ENCODE data around the gene ZNF662. TPM values are rescaled to one million over a fixed set of nuclear protein-coding genes. Genes with fewer than 3 reads are reported as not detected.

ZNF662 gene
- total and polyA plus RNA-seq, 2 donors (not counting 1 experiment from before 2014, with no cell fraction given) = 1.2 to 5.6 TPM

GRCh38 chr3:42942693-42943092 lies 36.8 kb downstream of the ZNF662 start:
- no peak overlapping the region for H3K4me3 ChIP-seq (replicated peaks in 1 of 4; ENCODE audit: control extremely low read depth in 1 of 4, insufficient read depth in 1 of 4, low read depth in 3 of 4, low read length in 4 of 4)
- H3K27me3 ChIP-seq (ENCODE audit: control insufficient read depth, insufficient read depth, low read length) = no peaks in the 10 kb centered on the region
- H3K9ac ChIP-seq (ENCODE audit: insufficient read depth, low read length) = no peak overlapping the region
- H4K20me1 ChIP-seq (ENCODE audit: control insufficient read depth, extremely low read depth, insufficient read depth, low read length) = no peaks in the 10 kb centered on the region
- H3K27ac ChIP-seq (ENCODE audit: insufficient read depth, low read length) = no peak overlapping the region
- no peak for DNase-seq (ENCODE audit: low read depth in 2 of 2)
- no peak overlapping the region for H3K4me2 ChIP-seq (ENCODE audit: extremely low read depth, insufficient read depth, low read length)
- H3K9me3 ChIP-seq (ENCODE audit: control insufficient read depth, insufficient read depth, low read depth, low read length) = no peaks in the 10 kb centered on the region
- no peaks in the 10 kb centered on the region for H3K79me2 ChIP-seq (ENCODE audit: control insufficient read depth, insufficient read depth, low read length)
- no peaks in the 10 kb centered on the region for H3K4me1 ChIP-seq (ENCODE audit: control insufficient read depth, extremely low read depth, insufficient read depth, low read length)
- TF ChIP-seq, protein P1, sequence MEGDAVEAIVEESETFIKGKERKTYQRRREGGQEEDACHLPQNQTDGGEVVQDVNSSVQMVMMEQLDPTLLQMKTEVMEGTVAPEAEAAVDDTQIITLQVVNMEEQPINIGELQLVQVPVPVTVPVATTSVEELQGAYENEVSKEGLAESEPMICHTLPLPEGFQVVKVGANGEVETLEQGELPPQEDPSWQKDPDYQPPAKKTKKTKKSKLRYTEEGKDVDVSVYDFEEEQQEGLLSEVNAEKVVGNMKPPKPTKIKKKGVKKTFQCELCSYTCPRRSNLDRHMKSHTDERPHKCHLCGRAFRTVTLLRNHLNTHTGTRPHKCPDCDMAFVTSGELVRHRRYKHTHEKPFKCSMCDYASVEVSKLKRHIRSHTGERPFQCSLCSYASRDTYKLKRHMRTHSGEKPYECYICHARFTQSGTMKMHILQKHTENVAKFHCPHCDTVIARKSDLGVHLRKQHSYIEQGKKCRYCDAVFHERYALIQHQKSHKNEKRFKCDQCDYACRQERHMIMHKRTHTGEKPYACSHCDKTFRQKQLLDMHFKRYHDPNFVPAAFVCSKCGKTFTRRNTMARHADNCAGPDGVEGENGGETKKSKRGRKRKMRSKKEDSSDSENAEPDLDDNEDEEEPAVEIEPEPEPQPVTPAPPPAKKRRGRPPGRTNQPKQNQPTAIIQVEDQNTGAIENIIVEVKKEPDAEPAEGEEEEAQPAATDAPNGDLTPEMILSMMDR (conservative IDR thresholded peaks at IDR 0.05 in 1 of 2, IDR thresholded peaks at IDR 0.05 in 1 of 2; ENCODE audit: low read depth in 1 of 2, low read length in 2 of 2) = no peak
- no peak for TF ChIP-seq EZH2 (IDR thresholded peaks at IDR 0.05; ENCODE audit: low read length, missing control alignments)
- H3K36me3 ChIP-seq (ENCODE audit: control insufficient read depth, insufficient read depth, low read length) = no peaks in the 10 kb centered on the region
- no peak overlapping the region for H2AFZ ChIP-seq (ENCODE audit: low read length)

DNA sequence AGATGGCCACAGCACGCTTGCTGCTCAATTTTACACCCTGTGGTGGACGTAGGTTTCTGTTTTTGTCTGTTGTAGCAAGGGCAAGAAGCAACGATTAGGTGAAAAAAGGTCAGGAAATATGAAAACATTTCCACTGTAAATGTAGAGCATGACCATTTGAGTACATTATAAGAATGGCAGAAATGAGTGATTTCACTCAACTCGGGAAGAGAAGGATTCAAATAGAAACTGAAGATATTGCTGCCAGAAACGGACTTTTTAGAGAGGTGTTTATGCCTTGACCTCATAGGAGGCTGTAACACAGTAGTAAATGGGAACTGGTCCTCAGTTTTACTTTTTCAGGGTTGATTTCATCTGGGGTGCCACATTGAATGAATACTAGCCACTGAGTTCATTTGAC lies 40.1 kb downstream of the ZNF662 start:
- Histone ChIP-seq H3K4me1 (ENCODE audit: control insufficient read depth, extremely low read depth, insufficient read depth, low read length) (no peaks in the 10 kb centered on the region), H3K4me3 (replicated peaks in 1 of 4; ENCODE audit: control extremely low read depth in 1 of 4, insufficient read depth in 1 of 4, low read depth in 3 of 4, low read length in 4 of 4) (no peak overlapping the region), H3K9ac (ENCODE audit: insufficient read depth, low read length) (no peak overlapping the region), H2AFZ (ENCODE audit: low read length) (no peak overlapping the region), H3K27me3 (ENCODE audit: control insufficient read depth, insufficient read depth, low read length) (no peaks in the 10 kb centered on the region), H3K79me2 (ENCODE audit: control insufficient read depth, insufficient read depth, low read length) (no peaks in the 10 kb centered on the region), H4K20me1 (ENCODE audit: control insufficient read depth, extremely low read depth, insufficient read depth, low read length) (no peaks in the 10 kb centered on the region), H3K4me2 (ENCODE audit: extremely low read depth, insufficient read depth, low read length) (no peak overlapping the region), H3K9me3 (ENCODE audit: control insufficient read depth, insufficient read depth, low read depth, low read length) (no peaks in the 10 kb centered on the region), H3K27ac (ENCODE audit: insufficient read depth, low read length) (no peak overlapping the region), H3K36me3 (ENCODE audit: control insufficient read depth, insufficient read depth, low read length) (no peaks in the 10 kb centered on the region)
- no peak for DNase-seq (ENCODE audit: low read depth in 2 of 2)
- TF ChIP-seq EZH2 (IDR thresholded peaks at IDR 0.05; ENCODE audit: low read length, missing control alignments) = no peak
- TF ChIP-seq, protein P1 (conservative IDR thresholded peaks at IDR 0.05 in 1 of 2, IDR thresholded peaks at IDR 0.05 in 1 of 2; ENCODE audit: low read depth in 1 of 2, low read length in 2 of 2) = no peak

GRCh38 chr3:42957573-42957972 lies 51.6 kb downstream of the ZNF662 start:
- Histone ChIP-seq H3K9ac (ENCODE audit: insufficient read depth, low read length) (no peak overlapping the region), H3K27me3 (ENCODE audit: control insufficient read depth, insufficient read depth, low read length) (no peaks in the 10 kb centered on the region), H3K36me3 (ENCODE audit: control insufficient read depth, insufficient read depth, low read length) (no peaks in the 10 kb centered on the region), H3K9me3 (ENCODE audit: control insufficient read depth, insufficient read depth, low read depth, low read length) (no peaks in the 10 kb centered on the region), H3K27ac (ENCODE audit: insufficient read depth, low read length) (no peak overlapping the region), H3K4me1 (ENCODE audit: control insufficient read depth, extremely low read depth, insufficient read depth, low read length) (no peaks in the 10 kb centered on the region), H2AFZ (ENCODE audit: low read length) (no peak overlapping the region), H3K4me2 (ENCODE audit: extremely low read depth, insufficient read depth, low read length) (no peak overlapping the region), H4K20me1 (ENCODE audit: control insufficient read depth, extremely low read depth, insufficient read depth, low read length) (no peaks in the 10 kb centered on the region), H3K4me3 (replicated peaks in 1 of 4; ENCODE audit: control extremely low read depth in 1 of 4, insufficient read depth in 1 of 4, low read depth in 3 of 4, low read length in 4 of 4) (no peak overlapping the region), H3K79me2 (ENCODE audit: control insufficient read depth, insufficient read depth, low read length) (no peaks in the 10 kb centered on the region)
- no peak for DNase-seq (ENCODE audit: low read depth in 2 of 2)
- TF ChIP-seq, protein P1 (conservative IDR thresholded peaks at IDR 0.05 in 1 of 2, IDR thresholded peaks at IDR 0.05 in 1 of 2; ENCODE audit: low read depth in 1 of 2, low read length in 2 of 2) = peak in 1 of 2 donors; percentile 32
- no peak for TF ChIP-seq EZH2 (IDR thresholded peaks at IDR 0.05; ENCODE audit: low read length, missing control alignments)

Data from fibroblast of lung (primary cell).